Astrocyte (in vitro differentiated cells and primary cell): ENCODE measurements around the gene ORM1. TPM values are rescaled to one million over a fixed set of nuclear protein-coding genes. Genes with fewer than 3 reads are reported as not detected.
A peak's percentile ranks its signal among the peaks of the same experiment; 100 is the strongest.

Experiments
- DNase-seq: peaks from one replicate; pipeline ENCODE4 v3.0.0-alpha.2; 2010; ENCODE audit warnings: low read depth
- FAIRE-seq: peaks from 2 replicates; lab custom pipeline; 2011; peaks lifted over from hg19 to GRCh38; lab: Jason Lieb, UNC
- H2AFZ ChIP-seq: 2 replicates; pipeline ENCODE4 v1.6.0; 2012; ENCODE audit warnings: low read depth, low read length, inconsistent platforms
- H3K27ac ChIP-seq: 2 replicates; pipeline ENCODE4 v1.5.1; 2011; ENCODE audit warnings: low read depth, low read length, inconsistent platforms
- H3K27me3 ChIP-seq: 2 replicates; pipeline ENCODE4 v1.6.0; 2011; ENCODE audit warnings: low read length, inconsistent platforms; ENCODE audit not compliant: insufficient read depth
- H3K36me3 ChIP-seq: 2 replicates; pipeline ENCODE4 v1.5.1; 2011; ENCODE audit warnings: low read length, inconsistent platforms; ENCODE audit not compliant: insufficient read depth
- H3K4me1 ChIP-seq: 2 replicates; pipeline ENCODE4 v1.5.1; 2011; ENCODE audit warnings: low read length, inconsistent platforms; ENCODE audit not compliant: insufficient read depth
- H3K4me2 ChIP-seq: 2 replicates; pipeline ENCODE4 v1.6.0; 2012; ENCODE audit warnings: low read length, inconsistent platforms
- H3K4me3 ChIP-seq: 2 replicates; pipeline ENCODE4 v1.5.1; 2011; ENCODE audit warnings: low read depth, mild to moderate bottlenecking, low read length, inconsistent platforms; ENCODE audit not compliant: insufficient read depth
- H3K79me2 ChIP-seq: 2 replicates; pipeline ENCODE4 v1.6.0; 2012; ENCODE audit warnings: mild to moderate bottlenecking, low read length, inconsistent platforms; ENCODE audit not compliant: insufficient read depth
- H3K9ac ChIP-seq: 2 replicates; pipeline ENCODE4 v1.6.0; 2012; ENCODE audit warnings: mild to moderate bottlenecking, low read length, inconsistent platforms
- H3K9me3 ChIP-seq: 2 replicates; pipeline ENCODE4 v1.5.1; 2012; ENCODE audit warnings: low read depth, mild to moderate bottlenecking, low read length, inconsistent platforms; ENCODE audit not compliant: insufficient read depth
- H4K20me1 ChIP-seq: 2 replicates; pipeline ENCODE4 v1.6.0; 2012; ENCODE audit warnings: low read length, inconsistent platforms; ENCODE audit not compliant: insufficient read depth
- H3K27ac Mint-ChIP-seq: one replicate; pipeline ENCODE4 v1.8.0; 2021; ENCODE audit warnings: mild to moderate bottlenecking, mixed read lengths; ENCODE audit not compliant: unreplicated experiment
- H3K27me3 Mint-ChIP-seq: one replicate; pipeline ENCODE4 v1.8.0; 2021; ENCODE audit warnings: low read depth, mixed read lengths; ENCODE audit not compliant: unreplicated experiment
- H3K36me3 Mint-ChIP-seq: one replicate; pipeline ENCODE4 v1.8.0; 2021; ENCODE audit warnings: low read depth, mixed read lengths; ENCODE audit not compliant: unreplicated experiment
- H3K4me1 Mint-ChIP-seq: one replicate; pipeline ENCODE4 v1.8.0; 2021; ENCODE audit warnings: low read depth, mixed read lengths; ENCODE audit not compliant: unreplicated experiment
- H3K4me3 Mint-ChIP-seq: one replicate; pipeline ENCODE4 v1.8.0; 2021; ENCODE audit warnings: mild to moderate bottlenecking, moderate library complexity, mixed read lengths; ENCODE audit not compliant: unreplicated experiment
- H3K9me3 Mint-ChIP-seq: one replicate; pipeline ENCODE4 v1.8.0; 2021; ENCODE audit warnings: mild to moderate bottlenecking, mixed read lengths; ENCODE audit not compliant: unreplicated experiment
- EZH2 ChIP-seq: IDR thresholded peaks from 2 replicates; pipeline ENCODE4 v1.6.1; 2012; ENCODE audit warnings: mild to moderate bottlenecking, low read length, inconsistent platforms; ENCODE audit not compliant: insufficient read depth
- total RNA-seq: library from RNA; stranded (reverse); gene quantifications from 2 replicates; pipeline ENCODE4 v1.2.1, GENCODE V29; 2021
- TF ChIP-seq, protein P1 (sequence below): IDR thresholded peaks from 2 replicates; pipeline ENCODE4 v1.5.1; 2011; ENCODE audit warnings: low read depth, mild to moderate bottlenecking, inconsistent platforms, low read length, moderate library complexity; ENCODE audit not compliant: insufficient read depth

Gene ORM1
- total RNA-seq, 1 donor from 2014 or later = not detected

DNA sequence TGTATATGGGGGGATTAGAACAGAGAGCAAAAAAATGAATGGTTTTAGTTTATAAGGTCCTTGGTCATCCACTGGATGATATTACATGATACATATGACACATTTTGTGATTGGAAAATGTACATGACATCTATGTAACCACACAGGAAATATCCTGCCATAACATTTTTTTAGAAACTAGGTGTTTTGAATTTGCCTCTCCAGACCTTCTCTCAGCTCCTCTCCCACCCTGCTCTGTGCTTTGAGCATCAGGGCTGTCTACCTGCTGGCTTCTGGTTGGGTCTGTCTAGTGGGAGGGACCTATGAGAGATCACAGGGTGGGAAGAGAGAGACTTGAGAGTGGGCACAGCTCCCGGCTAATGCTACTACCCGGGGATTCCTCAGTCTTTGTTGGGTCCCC lies 40.5 kb downstream of the ORM1 start:
- no peak overlapping the region for H3K27ac Mint-ChIP-seq
- no peak overlapping the region for H3K9ac ChIP-seq
- no peaks in the 10 kb centered on the region for H3K27me3 ChIP-seq
- peaks cover 3% of the 10 kb centered on the region for H3K9me3 Mint-ChIP-seq
- H3K4me3 ChIP-seq = no peak overlapping the region
- no peak overlapping the region for H3K4me2 ChIP-seq
- H3K4me1 ChIP-seq = peaks cover 26% of the 10 kb centered on the region
- H3K4me3 Mint-ChIP-seq = no peak overlapping the region
- peaks cover 7% of the 10 kb centered on the region for H3K4me1 Mint-ChIP-seq
- DNase-seq (no peak), FAIRE-seq (no peak)
- no peaks in the 10 kb centered on the region for H4K20me1 ChIP-seq
- no peak overlapping the region for H3K27ac ChIP-seq
- no peaks in the 10 kb centered on the region for H3K27me3 Mint-ChIP-seq
- no peak for TF ChIP-seq EZH2
- TF ChIP-seq, protein P1, sequence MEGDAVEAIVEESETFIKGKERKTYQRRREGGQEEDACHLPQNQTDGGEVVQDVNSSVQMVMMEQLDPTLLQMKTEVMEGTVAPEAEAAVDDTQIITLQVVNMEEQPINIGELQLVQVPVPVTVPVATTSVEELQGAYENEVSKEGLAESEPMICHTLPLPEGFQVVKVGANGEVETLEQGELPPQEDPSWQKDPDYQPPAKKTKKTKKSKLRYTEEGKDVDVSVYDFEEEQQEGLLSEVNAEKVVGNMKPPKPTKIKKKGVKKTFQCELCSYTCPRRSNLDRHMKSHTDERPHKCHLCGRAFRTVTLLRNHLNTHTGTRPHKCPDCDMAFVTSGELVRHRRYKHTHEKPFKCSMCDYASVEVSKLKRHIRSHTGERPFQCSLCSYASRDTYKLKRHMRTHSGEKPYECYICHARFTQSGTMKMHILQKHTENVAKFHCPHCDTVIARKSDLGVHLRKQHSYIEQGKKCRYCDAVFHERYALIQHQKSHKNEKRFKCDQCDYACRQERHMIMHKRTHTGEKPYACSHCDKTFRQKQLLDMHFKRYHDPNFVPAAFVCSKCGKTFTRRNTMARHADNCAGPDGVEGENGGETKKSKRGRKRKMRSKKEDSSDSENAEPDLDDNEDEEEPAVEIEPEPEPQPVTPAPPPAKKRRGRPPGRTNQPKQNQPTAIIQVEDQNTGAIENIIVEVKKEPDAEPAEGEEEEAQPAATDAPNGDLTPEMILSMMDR = no peak
- H2AFZ ChIP-seq = no peak overlapping the region
- H3K36me3 ChIP-seq = peaks cover 6% of the 10 kb centered on the region
- H3K9me3 ChIP-seq = no peaks in the 10 kb centered on the region
- H3K79me2 ChIP-seq = no peaks in the 10 kb centered on the region
- H3K36me3 Mint-ChIP-seq = peaks cover 43% of the 10 kb centered on the region

DNA sequence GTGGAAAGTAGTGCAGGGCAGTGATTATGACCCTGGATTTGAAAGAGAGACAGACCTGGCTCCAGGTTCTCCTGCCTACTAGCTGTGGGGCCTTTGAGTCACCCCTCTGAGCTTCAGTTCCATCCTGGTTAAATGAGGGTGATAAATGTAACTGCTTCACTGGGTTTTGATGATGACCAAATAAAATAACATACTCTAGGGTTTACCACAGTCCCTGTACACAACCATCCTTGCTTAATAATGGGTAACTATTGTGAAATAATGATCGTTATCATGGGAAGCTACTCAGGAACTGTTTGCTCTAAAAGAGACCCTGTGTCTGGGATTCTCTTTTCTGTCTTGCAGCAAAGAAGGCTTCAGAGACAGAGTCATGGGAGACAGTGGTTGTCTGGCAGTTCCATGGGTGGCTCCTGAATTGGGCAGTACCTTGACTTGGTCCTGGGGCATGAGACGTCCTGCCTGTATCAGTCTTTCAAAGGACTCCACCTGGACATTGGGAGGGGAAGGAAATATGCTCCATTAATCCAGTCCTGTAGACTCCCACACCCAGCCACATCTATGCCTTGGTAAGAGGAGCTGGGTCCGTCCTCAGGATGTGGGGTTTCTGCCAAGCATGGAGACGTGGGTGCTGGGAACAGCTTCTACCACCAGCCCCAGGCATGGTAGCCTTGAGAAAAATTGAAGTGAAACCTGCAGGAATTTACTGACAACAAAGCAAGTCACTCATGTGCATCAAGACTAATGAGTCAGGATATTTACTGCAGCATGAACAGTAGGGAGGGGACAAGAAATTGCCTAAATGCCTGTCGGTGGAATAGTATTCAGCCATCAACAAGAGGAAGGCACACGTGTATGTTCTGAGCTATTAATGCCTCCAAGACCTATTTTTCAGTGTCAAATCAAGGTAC lies 41.5 kb downstream of the ORM1 start:
- peak overlapping the region; percentile 9 for H3K27ac ChIP-seq
- Mint-ChIP-seq H3K4me1 (peaks cover 7% of the 10 kb centered on the region), H3K9me3 (peaks cover 3% of the 10 kb centered on the region), H3K36me3 (peaks cover 41% of the 10 kb centered on the region), H3K4me3 (no peak overlapping the region), H3K27ac (no peak overlapping the region), H3K27me3 (no peaks in the 10 kb centered on the region)
- DNase-seq (peak; percentile 90), FAIRE-seq (no peak)
- H4K20me1 ChIP-seq = peaks cover under 1% of the 10 kb centered on the region
- H3K9me3 ChIP-seq = no peaks in the 10 kb centered on the region
- H3K79me2 ChIP-seq = no peaks in the 10 kb centered on the region
- H3K4me1 ChIP-seq = peaks cover 26% of the 10 kb centered on the region
- H3K36me3 ChIP-seq = peaks cover 3% of the 10 kb centered on the region
- TF ChIP-seq, protein P1 = no peak
- TF ChIP-seq EZH2 = no peak
- H2AFZ ChIP-seq = no peak overlapping the region
- no peak overlapping the region for H3K4me3 ChIP-seq
- H3K27me3 ChIP-seq = no peaks in the 10 kb centered on the region
- peak overlapping the region; percentile 1 for H3K4me2 ChIP-seq
- no peak overlapping the region for H3K9ac ChIP-seq

DNA sequence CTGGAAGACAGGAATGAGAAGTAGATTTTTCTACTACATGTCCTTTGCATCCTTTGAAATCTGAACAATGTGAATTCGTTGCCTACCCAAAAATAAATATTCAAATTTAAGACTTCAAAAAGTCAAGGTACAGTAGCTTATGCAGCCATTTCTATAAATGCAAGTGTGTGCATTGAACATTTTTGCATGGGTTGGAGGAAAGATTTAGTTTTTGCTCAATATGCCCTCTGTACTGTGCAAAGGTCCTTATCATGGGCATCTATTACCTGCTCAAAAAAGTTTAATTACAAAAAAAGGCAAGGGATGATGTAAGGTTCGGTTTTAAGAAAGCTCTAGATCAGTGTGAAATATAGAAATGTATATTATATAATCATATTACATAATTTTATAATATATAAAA lies 42.3 kb downstream of the ORM1 start:
- no peak for TF ChIP-seq EZH2
- TF ChIP-seq, protein P1 = no peak
- H3K36me3 Mint-ChIP-seq = peaks cover 35% of the 10 kb centered on the region
- H4K20me1 ChIP-seq = peaks cover 5% of the 10 kb centered on the region
- H3K27ac Mint-ChIP-seq = no peak overlapping the region
- H3K27me3 ChIP-seq = no peaks in the 10 kb centered on the region
- peaks cover 26% of the 10 kb centered on the region for H3K4me1 ChIP-seq
- H3K27me3 Mint-ChIP-seq = no peaks in the 10 kb centered on the region
- no peak overlapping the region for H3K4me3 Mint-ChIP-seq
- H3K9ac ChIP-seq = no peak overlapping the region
- no peak overlapping the region for H3K27ac ChIP-seq
- H3K79me2 ChIP-seq = no peaks in the 10 kb centered on the region
- H3K36me3 ChIP-seq = peaks cover 2% of the 10 kb centered on the region
- peaks cover 7% of the 10 kb centered on the region for H3K4me1 Mint-ChIP-seq
- FAIRE-seq (no peak), DNase-seq (no peak)
- H3K4me2 ChIP-seq = no peak overlapping the region
- peaks cover 3% of the 10 kb centered on the region for H3K9me3 Mint-ChIP-seq
- no peak overlapping the region for H2AFZ ChIP-seq
- no peaks in the 10 kb centered on the region for H3K9me3 ChIP-seq
- no peak overlapping the region for H3K4me3 ChIP-seq
